Measurements from ENCODE around the gene GRM2. TPM values are rescaled to one million over a fixed set of nuclear protein-coding genes. Genes with fewer than 3 reads are reported as not detected.

The GRM2 gene
- total and polyA plus RNA-seq, 2 experiments from 2014 or later, result 0.69 TPM; not detected in 1

GRCh38 chr3:51684971-51685751 lies 21.7 kb upstream of the GRM2 start:
- H3K27ac ChIP-seq, result peak overlapping the region; percentile 90
- no peak overlapping the region for H3K4me3 ChIP-seq
- no peak for DNase-seq (ENCODE audit: low read depth in 1 of 2, low spot score in 1 of 2)
- H3K36me3 ChIP-seq, result peaks cover 6% of the 10 kb centered on the region
- H3K27me3 ChIP-seq, result no peaks in the 10 kb centered on the region
- no peak for TF ChIP-seq CTCF (IDR thresholded peaks at IDR 0.05; ENCODE audit: low read depth, low read length)
- peaks cover 57% of the 10 kb centered on the region for H3K4me1 ChIP-seq (ENCODE audit: low read depth)
- no peaks in the 10 kb centered on the region for H3K9me3 ChIP-seq (ENCODE audit: low read depth)

GRCh38 chr3:51686056-51686455 lies 20.8 kb upstream of the GRM2 start:
- Histone ChIP-seq H3K4me1 (ENCODE audit: low read depth) (peaks cover 49% of the 10 kb centered on the region), H3K27me3 (no peaks in the 10 kb centered on the region), H3K36me3 (peaks cover 6% of the 10 kb centered on the region), H3K4me3 (no peak overlapping the region), H3K27ac (peak overlapping the region; percentile 90), H3K9me3 (ENCODE audit: low read depth) (no peaks in the 10 kb centered on the region)
- no peak for TF ChIP-seq CTCF (IDR thresholded peaks at IDR 0.05; ENCODE audit: low read depth, low read length)
- DNase-seq (ENCODE audit: low read depth in 1 of 2, low spot score in 1 of 2), result no peak

- no peak for TF ChIP-seq CTCF (IDR thresholded peaks at IDR 0.05; ENCODE audit: low read depth, low read length)
- peaks cover 6% of the 10 kb centered on the region for H3K36me3 ChIP-seq
- peak overlapping the region; percentile 90 for H3K27ac ChIP-seq
- peaks cover 42% of the 10 kb centered on the region for H3K4me1 ChIP-seq (ENCODE audit: low read depth)
- peak; percentile 45 to 65 for DNase-seq (ENCODE audit: low read depth in 1 of 2, low spot score in 1 of 2)
- no peaks in the 10 kb centered on the region for H3K9me3 ChIP-seq (ENCODE audit: low read depth)
- no peaks in the 10 kb centered on the region for H3K27me3 ChIP-seq
- no peak overlapping the region for H3K4me3 ChIP-seq
Observed at GRCh38 chr3:51686512-51687215, 20.2 kb upstream of the GRM2 start.

- peak overlapping the region; percentile 90 for H3K27ac ChIP-seq
- no peak for TF ChIP-seq CTCF (IDR thresholded peaks at IDR 0.05; ENCODE audit: low read depth, low read length)
- H3K36me3 ChIP-seq, result peaks cover 6% of the 10 kb centered on the region
Observed at GRCh38 chr3:51687431-51688205, 19.2 kb upstream of the GRM2 start.

GRCh38 chr3:51688206-51688600 lies 18.7 kb upstream of the GRM2 start:
- no peak for DNase-seq (ENCODE audit: low read depth in 1 of 2, low spot score in 1 of 2)
- Histone ChIP-seq H3K9me3 (ENCODE audit: low read depth) (no peaks in the 10 kb centered on the region), H3K27ac (peak overlapping the region; percentile 90), H3K4me3 (no peak overlapping the region), H3K27me3 (no peaks in the 10 kb centered on the region), H3K4me1 (ENCODE audit: low read depth) (peaks cover 39% of the 10 kb centered on the region), H3K36me3 (peaks cover 6% of the 10 kb centered on the region)
- no peak for TF ChIP-seq CTCF (IDR thresholded peaks at IDR 0.05; ENCODE audit: low read depth, low read length)

More at GRCh38 chr3:51687431-51688205, 19.2 kb upstream of the GRM2 start:
- DNase-seq (ENCODE audit: low read depth in 1 of 2, low spot score in 1 of 2), result peak; percentile 16 to 24
- no peaks in the 10 kb centered on the region for H3K27me3 ChIP-seq
- H3K4me3 ChIP-seq, result no peak overlapping the region
- peaks cover 39% of the 10 kb centered on the region for H3K4me1 ChIP-seq (ENCODE audit: low read depth)
- no peaks in the 10 kb centered on the region for H3K9me3 ChIP-seq (ENCODE audit: low read depth)

Measured in cardiac muscle cell (in vitro differentiated cells and primary cell).